ENCODE results near the gene PGM1.

Gene PGM1

DNA sequence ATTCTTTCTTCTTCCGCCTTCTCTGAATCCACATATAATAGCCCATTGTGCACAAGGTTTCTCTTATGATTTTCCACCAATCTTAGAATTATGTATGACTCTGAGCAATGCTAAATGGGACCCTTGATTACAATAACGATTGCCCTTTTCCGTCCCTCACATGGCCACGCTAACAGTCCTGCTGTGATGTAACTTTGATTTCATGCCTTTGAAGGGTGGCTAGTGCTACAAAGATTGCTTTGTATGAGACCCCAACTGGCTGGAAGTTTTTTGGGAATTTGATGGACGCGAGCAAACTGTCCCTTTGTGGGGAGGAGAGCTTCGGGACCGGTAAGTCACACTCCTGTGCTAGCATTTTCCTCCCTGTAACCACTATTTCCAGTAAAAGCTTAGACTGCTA is 45.3 kb downstream of the PGM1 start:
- H3K9me3 ChIP-seq, result no peaks in the 10 kb centered on the region
- no peaks in the 10 kb centered on the region for H3K27me3 ChIP-seq
- no peaks in the 10 kb centered on the region for H3K36me3 ChIP-seq
- H3K4me1 ChIP-seq, result no peaks in the 10 kb centered on the region
- no peak for DNase-seq
- no peak overlapping the region for H3K4me3 ChIP-seq (ENCODE audit: low read depth, low read length)
- TF ChIP-seq, protein P1, sequence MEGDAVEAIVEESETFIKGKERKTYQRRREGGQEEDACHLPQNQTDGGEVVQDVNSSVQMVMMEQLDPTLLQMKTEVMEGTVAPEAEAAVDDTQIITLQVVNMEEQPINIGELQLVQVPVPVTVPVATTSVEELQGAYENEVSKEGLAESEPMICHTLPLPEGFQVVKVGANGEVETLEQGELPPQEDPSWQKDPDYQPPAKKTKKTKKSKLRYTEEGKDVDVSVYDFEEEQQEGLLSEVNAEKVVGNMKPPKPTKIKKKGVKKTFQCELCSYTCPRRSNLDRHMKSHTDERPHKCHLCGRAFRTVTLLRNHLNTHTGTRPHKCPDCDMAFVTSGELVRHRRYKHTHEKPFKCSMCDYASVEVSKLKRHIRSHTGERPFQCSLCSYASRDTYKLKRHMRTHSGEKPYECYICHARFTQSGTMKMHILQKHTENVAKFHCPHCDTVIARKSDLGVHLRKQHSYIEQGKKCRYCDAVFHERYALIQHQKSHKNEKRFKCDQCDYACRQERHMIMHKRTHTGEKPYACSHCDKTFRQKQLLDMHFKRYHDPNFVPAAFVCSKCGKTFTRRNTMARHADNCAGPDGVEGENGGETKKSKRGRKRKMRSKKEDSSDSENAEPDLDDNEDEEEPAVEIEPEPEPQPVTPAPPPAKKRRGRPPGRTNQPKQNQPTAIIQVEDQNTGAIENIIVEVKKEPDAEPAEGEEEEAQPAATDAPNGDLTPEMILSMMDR (IDR thresholded peaks at IDR 0.05; ENCODE audit: low read depth, low read length), result no peak

DNA sequence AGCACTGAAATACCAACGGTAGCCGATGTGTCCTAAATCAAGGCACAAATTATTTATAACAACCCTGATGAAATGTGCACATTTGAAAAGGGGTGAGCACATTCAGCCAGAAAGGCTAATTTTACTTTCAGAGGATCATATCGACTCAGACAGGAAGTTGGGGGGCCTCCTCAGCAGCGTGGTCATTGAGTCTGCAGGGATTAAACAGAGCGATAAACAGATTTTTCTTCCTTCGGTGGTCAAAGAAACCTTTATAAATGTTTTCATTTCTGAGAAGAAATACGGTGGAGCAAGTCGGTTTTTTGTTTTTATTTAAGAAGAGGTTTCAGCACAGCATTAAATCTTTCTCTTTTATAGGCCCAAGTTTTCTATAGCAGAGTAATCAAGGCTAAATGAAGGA is 45.7 kb downstream of the PGM1 start:
- H3K4me3 ChIP-seq (ENCODE audit: low read depth, low read length), result no peak overlapping the region

DNA sequence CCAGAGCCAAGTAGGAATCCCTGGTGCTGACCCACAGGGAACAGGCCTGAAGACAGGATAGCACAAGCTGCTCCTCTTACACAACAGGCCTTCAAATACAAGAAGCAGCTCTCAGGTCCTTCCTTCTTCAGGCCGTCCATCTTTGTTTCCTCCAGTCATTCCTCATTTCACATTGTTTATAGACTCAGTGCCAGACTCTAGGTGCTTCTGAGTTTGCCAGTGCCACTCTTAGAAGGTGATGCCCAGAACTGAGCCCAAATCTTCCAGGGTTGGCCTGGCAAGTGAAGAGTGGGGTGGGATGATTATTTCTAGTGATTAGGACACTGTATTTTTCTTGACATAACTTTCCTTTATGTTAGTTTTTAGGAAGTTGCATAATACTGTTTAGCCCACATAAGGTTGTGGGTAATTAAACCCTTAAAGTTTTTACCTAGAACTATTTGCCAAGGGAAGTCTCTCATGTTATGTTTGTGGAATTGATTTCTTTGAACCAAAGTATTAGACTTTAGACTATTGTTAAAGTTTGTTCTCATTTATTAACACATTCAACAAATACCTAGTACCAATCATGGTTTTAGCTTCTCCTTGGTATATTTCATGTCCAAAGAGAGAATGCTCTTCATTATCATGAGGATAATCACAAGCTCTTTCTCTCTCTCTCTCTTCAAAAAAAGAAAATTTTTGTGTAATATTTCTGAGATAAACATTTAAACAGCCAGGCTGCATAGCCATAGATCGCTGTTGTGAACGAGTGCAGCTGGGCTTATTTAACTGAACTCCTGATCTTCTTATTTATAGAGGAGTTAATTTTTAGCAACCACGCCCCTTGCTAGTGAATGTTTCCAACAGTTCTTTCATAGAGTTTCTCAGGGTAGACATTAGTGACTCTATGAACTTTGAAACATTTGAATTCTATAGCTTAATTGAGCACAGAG is 47.7 kb downstream of the PGM1 start:
- H3K27me3 ChIP-seq, result no peaks in the 10 kb centered on the region
- no peaks in the 10 kb centered on the region for H3K36me3 ChIP-seq
- H3K4me3 ChIP-seq (ENCODE audit: low read depth, low read length), result no peak overlapping the region
- no peak for DNase-seq
- no peaks in the 10 kb centered on the region for H3K9me3 ChIP-seq
- TF ChIP-seq, protein P1 (IDR thresholded peaks at IDR 0.05; ENCODE audit: low read depth, low read length), result no peak
- no peaks in the 10 kb centered on the region for H3K4me1 ChIP-seq

More for the DNA sequence above, 45.7 kb downstream of the PGM1 start:
- Histone ChIP-seq H3K4me1 (no peaks in the 10 kb centered on the region), H3K9me3 (no peaks in the 10 kb centered on the region), H3K36me3 (no peaks in the 10 kb centered on the region), H3K27me3 (no peaks in the 10 kb centered on the region)
- no peak for DNase-seq
- TF ChIP-seq, protein P1 (IDR thresholded peaks at IDR 0.05; ENCODE audit: low read depth, low read length), result no peak

DNA sequence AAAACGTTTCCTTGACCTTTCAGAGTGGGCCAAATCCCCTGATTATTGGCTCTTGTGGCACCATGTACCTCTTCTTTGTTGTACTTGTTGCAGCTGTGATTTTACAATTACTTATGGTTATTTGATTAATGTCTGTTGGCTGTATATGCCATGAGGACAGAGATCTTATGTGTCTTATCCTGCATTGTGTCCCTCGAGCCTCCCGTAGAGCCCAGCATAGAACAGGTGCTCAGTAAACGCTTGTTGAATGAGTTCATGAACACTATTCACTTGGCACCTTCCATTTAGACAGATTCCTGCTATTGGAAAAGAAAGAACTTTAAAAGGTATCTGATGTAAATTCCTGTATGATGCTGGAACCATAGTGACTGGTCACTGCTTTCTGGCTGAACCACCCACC is 48.4 kb downstream of the PGM1 start:
- no peaks in the 10 kb centered on the region for H3K9me3 ChIP-seq
- no peak overlapping the region for H3K4me3 ChIP-seq (ENCODE audit: low read depth, low read length)
- TF ChIP-seq, protein P1 (IDR thresholded peaks at IDR 0.05; ENCODE audit: low read depth, low read length), result no peak
- H3K36me3 ChIP-seq, result no peaks in the 10 kb centered on the region
- no peaks in the 10 kb centered on the region for H3K27me3 ChIP-seq
- DNase-seq, result no peak
- no peaks in the 10 kb centered on the region for H3K4me1 ChIP-seq

DNA sequence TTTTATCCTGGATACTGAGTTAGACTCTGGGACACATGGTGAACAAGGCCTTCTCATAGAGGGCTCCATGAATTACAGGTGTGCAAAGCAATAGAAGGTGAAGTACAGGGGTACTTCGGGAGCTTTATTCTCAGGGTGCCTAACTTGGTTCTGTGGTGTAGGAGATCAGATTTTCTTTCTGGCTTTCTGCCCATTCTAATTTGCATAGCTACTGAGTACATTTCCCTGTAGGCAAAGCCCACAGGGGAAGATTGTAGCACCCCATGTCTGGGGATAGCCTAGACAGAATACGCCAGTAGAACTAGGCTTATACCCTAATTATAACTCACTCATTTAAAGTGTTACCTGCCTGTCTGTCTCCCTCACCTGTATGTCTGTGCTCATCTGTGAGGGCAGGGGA is 49.7 kb downstream of the PGM1 start:
- H3K9me3 ChIP-seq, result no peaks in the 10 kb centered on the region
- TF ChIP-seq, protein P1 (IDR thresholded peaks at IDR 0.05; ENCODE audit: low read depth, low read length), result no peak
- no peak overlapping the region for H3K4me3 ChIP-seq (ENCODE audit: low read depth, low read length)
- no peaks in the 10 kb centered on the region for H3K27me3 ChIP-seq
- H3K36me3 ChIP-seq, result no peaks in the 10 kb centered on the region
- no peak for DNase-seq
- no peaks in the 10 kb centered on the region for H3K4me1 ChIP-seq

DNA sequence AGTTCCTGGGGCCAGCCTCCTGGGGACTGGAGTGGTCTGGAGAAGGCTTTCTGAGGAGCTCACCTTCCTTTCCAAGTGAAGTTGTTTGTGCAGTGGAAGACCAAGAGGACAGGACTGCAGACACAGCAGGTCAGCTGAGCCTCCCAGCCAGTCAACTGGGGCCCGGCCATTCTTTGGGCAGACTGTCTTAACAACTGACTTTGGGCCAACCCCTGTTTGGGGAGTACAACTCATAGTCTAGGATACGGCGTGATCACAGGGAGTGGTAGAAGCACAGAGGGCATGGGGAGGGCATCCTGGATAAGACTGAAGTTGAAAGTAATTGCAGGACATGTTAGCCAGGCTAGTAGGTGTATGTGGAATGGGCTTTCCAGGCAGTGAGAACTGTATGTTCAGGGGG is 50.3 kb downstream of the PGM1 start:
- Histone ChIP-seq H3K36me3 (no peaks in the 10 kb centered on the region), H3K4me3 (ENCODE audit: low read depth, low read length) (no peak overlapping the region), H3K4me1 (no peaks in the 10 kb centered on the region), H3K27me3 (no peaks in the 10 kb centered on the region), H3K9me3 (no peaks in the 10 kb centered on the region)
- no peak for DNase-seq
- TF ChIP-seq, protein P1 (IDR thresholded peaks at IDR 0.05; ENCODE audit: low read depth, low read length), result no peak

Data from BE2C (cell line).